Endothelial cell of umbilical vein (primary cell): ENCODE data around the gene OR9Q1. TPM values are rescaled to one million over a fixed set of nuclear protein-coding genes. Genes with fewer than 3 reads are reported as not detected.

Source experiments
- BruUV-seq: library from RNA; stranded (reverse); fragments of 400-500 nt; replicated peaks from 2 replicates; lab custom pipeline; 2021; lab: Mats Ljungman, UMichigan
- CTCF ChIA-PET: fragments of 300-600, 350-600 bp; sonication (Branson Sonifier 250); formaldehyde crosslinking; loops from one replicate; lab custom pipeline; 2021; ENCODE audit warnings: antibody characterized with exemption, inconsistent platforms; lab: Charles Lee
- POLR2A ChIA-PET: fragments of 300-600, 350-600 bp; sonication (Branson Sonifier 250); formaldehyde crosslinking; loops from one replicate; lab custom pipeline; 2021; ENCODE audit warnings: antibody characterized with exemption, inconsistent platforms; lab: Charles Lee
- DNase-seq: peaks from one replicate; pipeline ENCODE4 v3.0.0-alpha.2; 2011; ENCODE audit warnings: low read depth, low spot score
- FAIRE-seq: peaks from 2 replicates; lab custom pipeline; 2011; peaks lifted over from hg19 to GRCh38; lab: Jason Lieb, UNC
- H2AFZ ChIP-seq: 2 replicates; pipeline ENCODE4 v1.6.0; 2012; ENCODE audit warnings: low read depth, low read length, control low read depth, inconsistent platforms
- H3K27ac ChIP-seq: 2 replicates; pipeline ENCODE4 v1.5.1; 2011; ENCODE audit warnings: low read depth, mild to moderate bottlenecking, control low read depth, low read length, moderate library complexity; ENCODE audit not compliant: insufficient read depth
- H3K27me3 ChIP-seq, 2 experiments: 2 replicates each; pipeline versions ENCODE4 v1.6.0 to v1.6.1; 2011; ENCODE audit warnings: low read length in 2 of 2, mixed read lengths in 1 of 2; ENCODE audit not compliant: control insufficient read depth in 2 of 2, insufficient read depth in 2 of 2
- H3K36me3 ChIP-seq, 2 experiments: 2 replicates in 1 of 2; 3 replicates in 1 of 2; pipeline ENCODE4 v1.5.1; 2011; ENCODE audit warnings: low read length in 2 of 2, mild to moderate bottlenecking in 1 of 2, moderate library complexity in 1 of 2; ENCODE audit not compliant: control insufficient read depth in 2 of 2, insufficient read depth in 2 of 2; ENCODE audit errors: extremely low read depth in 1 of 2
- H3K4me1 ChIP-seq: 3 replicates; pipeline ENCODE4 v1.5.1; 2011; ENCODE audit warnings: mild to moderate bottlenecking, low read length; ENCODE audit not compliant: control insufficient read depth, insufficient read depth; ENCODE audit errors: extremely low read depth
- H3K4me2 ChIP-seq: 2 replicates; pipeline ENCODE4 v1.6.1; 2011; ENCODE audit warnings: low read length, control low read depth, mixed read lengths; ENCODE audit not compliant: insufficient read depth
- H3K4me3 ChIP-seq, 3 experiments: fragments of 200-600 bp in 1 of 3; sonication (generic), shearing (Covaris generic) in 1 of 3; replicated peaks in 1 of 3; 2 replicates each; pipeline ENCODE4 v1.5.1; 2011 to 2016; ENCODE audit warnings: control low read depth in 3 of 3, low read length in 3 of 3, mild to moderate bottlenecking in 2 of 3, inconsistent platforms in 1 of 3, low read depth in 1 of 3, moderate library complexity in 1 of 3; ENCODE audit not compliant: insufficient read depth in 1 of 3
- H3K79me2 ChIP-seq: 2 replicates; pipeline ENCODE4 v1.6.0; 2012; ENCODE audit warnings: low read length, inconsistent platforms; ENCODE audit not compliant: control insufficient read depth, insufficient read depth
- H3K9ac ChIP-seq: replicated peaks from 2 replicates; pipeline ENCODE3; 2011; ENCODE audit warnings: low read length, control low read depth; ENCODE audit not compliant: insufficient read depth; ENCODE audit errors: extremely low read depth
- H3K9me1 ChIP-seq: replicated peaks from 3 replicates; pipeline ENCODE4 v1.6.0; 2011; ENCODE audit warnings: mild to moderate bottlenecking, low read length; ENCODE audit not compliant: control insufficient read depth, insufficient read depth; ENCODE audit errors: extremely low read depth
- H3K9me3 ChIP-seq: replicated peaks from 2 replicates; pipeline ENCODE4 v1.5.1; 2012; ENCODE audit warnings: low read length, inconsistent platforms; ENCODE audit not compliant: control insufficient read depth, insufficient read depth
- H4K20me1 ChIP-seq: replicated peaks from 2 replicates; pipeline ENCODE3; 2011; ENCODE audit warnings: mild to moderate bottlenecking, low read length; ENCODE audit not compliant: control insufficient read depth, insufficient read depth; ENCODE audit errors: extremely low read depth
- EZH2 ChIP-seq: IDR thresholded peaks from 2 replicates; pipeline ENCODE4 v1.6.1; 2012; ENCODE audit warnings: borderline replicate concordance, low read depth, mild to moderate bottlenecking, moderate library complexity, low read length, inconsistent platforms; ENCODE audit not compliant: severe bottlenecking
- FOS ChIP-seq: IDR thresholded peaks from 2 replicates; pipeline ENCODE4 v1.6.1; 2011; ENCODE audit warnings: mild to moderate bottlenecking, low read length, moderate library complexity, borderline replicate concordance; ENCODE audit not compliant: insufficient read depth
- GATA2 ChIP-seq: IDR thresholded peaks from 2 replicates; pipeline ENCODE4 v1.7.0; 2011; ENCODE audit warnings: low read depth, mild to moderate bottlenecking, moderate library complexity, mixed read lengths, low read length; ENCODE audit not compliant: insufficient read length, insufficient read depth
- JUN ChIP-seq: IDR thresholded peaks from 2 replicates; pipeline ENCODE4 v1.6.1; 2011; ENCODE audit warnings: borderline replicate concordance, low read depth; ENCODE audit not compliant: insufficient read length, insufficient read depth
- MYC ChIP-seq: IDR thresholded peaks from one replicate; pipeline ENCODE4 v1.6.1; 2011; ENCODE audit warnings: mild to moderate bottlenecking, low read depth, low read length
- POLR2A ChIP-seq: IDR thresholded peaks from 2 replicates; pipeline ENCODE4 v1.6.1; 2012; ENCODE audit warnings: low read depth, mild to moderate bottlenecking, control low read depth, low read length
- POLR2AphosphoS5 ChIP-seq: IDR thresholded peaks from 2 replicates; pipeline ENCODE4 v1.6.1; 2012; ENCODE audit warnings: low read depth, mild to moderate bottlenecking, control low read depth, low read length, moderate library complexity; ENCODE audit not compliant: insufficient read depth
- dilution Hi-C: fragments of 300-500 bp; cut with MboI; formaldehyde crosslinking; loops from one replicate; pipeline ENCODE4 v1.15.0; 2019; ENCODE audit warnings: low sequenced_read_pairs; ENCODE audit not compliant: extremely low pct_ligation_motif_present
- intact Hi-C: fragments of 100-400 bp; cut with micrococcal nuclease; formaldehyde crosslinking; loops from one replicate; pipeline ENCODE4 v1.10.0; 2022
- polyA plus RNA-seq, 4 experiments: library from polyadenylated mRNA; depleted of rRNA in 3 of 4; stranded (reverse) in 3 of 4; unstranded in 1 of 4; fragments of >200 nt; gene quantifications; 2 replicates each; pipeline versions ENCODE4 v1.2.1 to v1.2.3, GENCODE V29; 2011 to 2012; ENCODE audit warnings: missing spikeins in 1 of 4
- total RNA-seq: library from RNA; stranded (reverse); gene quantifications from 2 replicates; pipeline ENCODE4 v1.2.3, GENCODE V29; 2021
- TF ChIP-seq, protein P1 (sequence below): IDR thresholded peaks from 2 replicates; pipeline ENCODE4 v1.6.1; 2011; ENCODE audit not compliant: insufficient read depth, insufficient read length
- TF ChIP-seq, protein P2 (sequence below), 2 donors: IDR thresholded peaks; 1 replicate in 1 of 2; 2 replicates in 1 of 2; pipeline ENCODE4 v1.5.1; 2011; ENCODE audit warnings: low read length in 2 of 2, mild to moderate bottlenecking in 2 of 2, moderate library complexity in 2 of 2, control low read depth in 1 of 2, inconsistent platforms in 1 of 2, low read depth in 1 of 2; ENCODE audit not compliant: insufficient read depth in 1 of 2; ENCODE audit errors: extremely low read depth in 1 of 2

Gene OR9Q1
- total and polyA plus RNA-seq, 2 donors (not counting 3 experiments of a cell fraction or from before 2014, with no cell fraction given), result not detected

DNA sequence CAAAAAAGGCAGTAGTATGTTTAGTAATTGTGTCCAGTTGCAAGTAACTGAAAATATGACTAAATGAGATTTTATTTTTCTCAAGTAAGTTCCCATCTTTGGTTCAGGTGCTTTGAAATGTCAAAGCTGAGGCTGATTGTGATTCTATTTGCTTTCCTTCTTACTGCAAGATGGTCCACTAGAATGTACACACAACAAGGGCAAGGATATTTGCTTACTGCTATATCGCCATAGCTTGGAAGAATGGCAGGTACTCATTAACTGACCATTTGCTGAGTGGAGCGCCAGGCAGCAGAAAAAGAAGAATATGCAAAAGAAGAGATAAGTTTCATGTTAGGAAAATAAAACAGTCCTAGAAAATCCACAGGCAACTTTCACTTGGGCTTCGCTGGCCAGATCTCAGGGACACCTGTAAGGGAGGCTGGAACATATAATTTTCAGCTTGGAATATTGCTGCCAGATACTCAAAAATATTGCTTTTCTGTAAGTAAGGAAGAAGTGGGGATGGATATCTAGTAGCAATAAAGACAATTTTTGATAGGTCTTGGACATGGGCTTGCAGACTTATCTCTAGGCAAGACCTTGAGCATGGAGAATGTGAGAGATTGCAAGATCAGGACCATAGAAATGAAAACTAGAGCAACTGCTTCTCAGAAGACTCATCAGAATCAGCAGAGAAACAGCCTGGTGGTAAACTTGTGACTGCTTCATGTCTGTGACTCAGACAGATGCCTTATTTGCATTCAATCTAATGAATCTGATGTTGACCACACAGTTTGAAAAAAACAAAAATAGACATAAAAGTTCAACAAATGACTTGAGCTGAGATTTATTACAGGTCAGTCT is 44.8 kb upstream of the OR9Q1 start:
- TF ChIP-seq POLR2A (no peak), JUN (no peak), POLR2AphosphoS5 (no peak), MYC (no peak), EZH2 (no peak), GATA2 (no peak), FOS (no peak)
- TF ChIP-seq, protein P1, sequence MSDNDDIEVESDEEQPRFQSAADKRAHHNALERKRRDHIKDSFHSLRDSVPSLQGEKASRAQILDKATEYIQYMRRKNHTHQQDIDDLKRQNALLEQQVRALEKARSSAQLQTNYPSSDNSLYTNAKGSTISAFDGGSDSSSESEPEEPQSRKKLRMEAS, result no peak
- TF ChIP-seq, protein P2, sequence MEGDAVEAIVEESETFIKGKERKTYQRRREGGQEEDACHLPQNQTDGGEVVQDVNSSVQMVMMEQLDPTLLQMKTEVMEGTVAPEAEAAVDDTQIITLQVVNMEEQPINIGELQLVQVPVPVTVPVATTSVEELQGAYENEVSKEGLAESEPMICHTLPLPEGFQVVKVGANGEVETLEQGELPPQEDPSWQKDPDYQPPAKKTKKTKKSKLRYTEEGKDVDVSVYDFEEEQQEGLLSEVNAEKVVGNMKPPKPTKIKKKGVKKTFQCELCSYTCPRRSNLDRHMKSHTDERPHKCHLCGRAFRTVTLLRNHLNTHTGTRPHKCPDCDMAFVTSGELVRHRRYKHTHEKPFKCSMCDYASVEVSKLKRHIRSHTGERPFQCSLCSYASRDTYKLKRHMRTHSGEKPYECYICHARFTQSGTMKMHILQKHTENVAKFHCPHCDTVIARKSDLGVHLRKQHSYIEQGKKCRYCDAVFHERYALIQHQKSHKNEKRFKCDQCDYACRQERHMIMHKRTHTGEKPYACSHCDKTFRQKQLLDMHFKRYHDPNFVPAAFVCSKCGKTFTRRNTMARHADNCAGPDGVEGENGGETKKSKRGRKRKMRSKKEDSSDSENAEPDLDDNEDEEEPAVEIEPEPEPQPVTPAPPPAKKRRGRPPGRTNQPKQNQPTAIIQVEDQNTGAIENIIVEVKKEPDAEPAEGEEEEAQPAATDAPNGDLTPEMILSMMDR (IDR thresholded peaks at IDR 0.05; ENCODE audit: extremely low read depth in 1 of 2, insufficient read depth in 1 of 2, low read depth in 1 of 2, low read length in 2 of 2), result no peak
- BruUV-seq, result no TSS peak
- Histone ChIP-seq H3K4me3 (no peak overlapping the region), H3K4me2 (no peak overlapping the region), H3K36me3 (no peaks in the 10 kb centered on the region), H2AFZ (no peak overlapping the region), H3K9me1 (no peaks in the 10 kb centered on the region), H3K4me1 (no peaks in the 10 kb centered on the region), H3K79me2 (no peaks in the 10 kb centered on the region), H3K27me3 (peaks cover 4 to 11% of the 10 kb centered on the region in 2 experiments), H3K27ac (no peak overlapping the region), H4K20me1 (no peaks in the 10 kb centered on the region), H3K9me3 (no peaks in the 10 kb centered on the region), H3K9ac (no peak overlapping the region)
- intact Hi-C loops (no loop called here), dilution Hi-C loops (no loop called here)
- no peak for DNase-seq
- ChIA-PET POLR2A (no interaction called here), CTCF (no interaction called here)
- no peak for FAIRE-seq
